HG02852 (cell line): ENCODE results near the gene MUTYH.
A peak's percentile ranks its signal among the peaks of the same experiment; 100 is the strongest.
"Not testable (repeated sequence)": the region's sequence is repeated elsewhere in the genome, so short reads cannot be mapped to it uniquely, and the experiment has no call there.

Experiments used
- ATAC-seq: cut with Tn5 transposase; IDR thresholded peaks from one replicate; pipeline ENCODE4 v1.9.1; 2021; ENCODE audit warnings: mild to moderate bottlenecking, moderate library complexity; ENCODE audit not compliant: unreplicated experiment

Gene MUTYH

GRCh38 chr1:45325851-45326506 is 14.3 kb downstream of the MUTYH start:
- no peak for ATAC-seq

GRCh38 chr1:45322486-45323040 is 17.7 kb downstream of the MUTYH start:
- no peak for ATAC-seq

- no peak for ATAC-seq
Measured at GRCh38 chr1:45321444-45321843, 18.8 kb downstream of the MUTYH start.

GRCh38 chr1:45319761-45320160 is 20.5 kb downstream of the MUTYH start:
- ATAC-seq, result no peak

GRCh38 chr1:45317166-45317565 is 23.1 kb downstream of the MUTYH start:
- no peak for ATAC-seq

GRCh38 chr1:45314266-45314665 is 26.0 kb downstream of the MUTYH start:
- no peak for ATAC-seq

GRCh38 chr1:45306905-45307304 is 33.3 kb downstream of the MUTYH start:
- ATAC-seq, result no peak

GRCh38 chr1:45306319-45306718 is 33.9 kb downstream of the MUTYH start:
- ATAC-seq, result no peak

- no peak for ATAC-seq
Measured at GRCh38 chr1:45305231-45305630, 35.0 kb downstream of the MUTYH start.

GRCh38 chr1:45304311-45305081 is 35.7 kb downstream of the MUTYH start:
- ATAC-seq, result no peak

- peak; percentile 65 for ATAC-seq
Measured at GRCh38 chr1:45303520-45304310, 36.5 kb downstream of the MUTYH start.

GRCh38 chr1:45302505-45303150 is 37.6 kb downstream of the MUTYH start:
- ATAC-seq, result no peak

GRCh38 chr1:45300669-45300997 is 39.6 kb downstream of the MUTYH start:
- no peak for ATAC-seq

- no peak for ATAC-seq
Measured at GRCh38 chr1:45299981-45300668, 40.1 kb downstream of the MUTYH start.

- ATAC-seq, result no peak
Measured at GRCh38 chr1:45299296-45299695, 40.9 kb downstream of the MUTYH start.

GRCh38 chr1:45297666-45298356 is 42.4 kb downstream of the MUTYH start:
- ATAC-seq, result no peak

- ATAC-seq, result no peak
Measured at GRCh38 chr1:45291716-45292115, 48.5 kb downstream of the MUTYH start.

GRCh38 chr1:45291002-45291401 is 49.2 kb downstream of the MUTYH start:
- ATAC-seq, result not testable (repeated sequence)

GRCh38 chr1:45286521-45286920 is 53.7 kb downstream of the MUTYH start:
- not testable (repeated sequence) for ATAC-seq

- ATAC-seq, result not testable (repeated sequence)
Measured at GRCh38 chr1:45284858-45285257, 55.4 kb downstream of the MUTYH start.
